Skeletal muscle satellite cell (primary cell): ENCODE data around the gene CTSH.
"Not testable (repeated sequence)": the region's sequence is repeated elsewhere in the genome, so short reads cannot be mapped to it uniquely, and the experiment has no call there.

Experiments
- H3K27me3 ChIP-seq: 2 replicates; pipeline ENCODE4 v1.7.0; 2013; ENCODE audit warnings: low read length; ENCODE audit not compliant: control insufficient read depth, insufficient read depth
- H3K36me3 ChIP-seq: 2 replicates; pipeline ENCODE4 v1.7.0; 2013; ENCODE audit warnings: mild to moderate bottlenecking, control low read depth, low read length; ENCODE audit not compliant: insufficient read depth
- H3K4me1 ChIP-seq: 2 replicates; pipeline ENCODE4 v1.7.0; 2013; ENCODE audit warnings: low read length; ENCODE audit not compliant: control insufficient read depth, insufficient read depth
- H3K4me2 ChIP-seq: 2 replicates; pipeline ENCODE4 v1.7.0; 2013; ENCODE audit warnings: mild to moderate bottlenecking, low read length
- H3K4me3 ChIP-seq: 2 replicates; pipeline ENCODE4 v1.7.0; 2013; ENCODE audit warnings: low read length
- H3K9ac ChIP-seq: 2 replicates; pipeline ENCODE4 v1.7.0; 2013; ENCODE audit warnings: mild to moderate bottlenecking, low read depth, low read length, moderate library complexity
- H3K9me3 ChIP-seq: replicated peaks from 2 replicates; pipeline ENCODE4 v1.7.0; 2013; ENCODE audit warnings: mild to moderate bottlenecking, control low read depth, low read length

CTSH gene

DNA sequence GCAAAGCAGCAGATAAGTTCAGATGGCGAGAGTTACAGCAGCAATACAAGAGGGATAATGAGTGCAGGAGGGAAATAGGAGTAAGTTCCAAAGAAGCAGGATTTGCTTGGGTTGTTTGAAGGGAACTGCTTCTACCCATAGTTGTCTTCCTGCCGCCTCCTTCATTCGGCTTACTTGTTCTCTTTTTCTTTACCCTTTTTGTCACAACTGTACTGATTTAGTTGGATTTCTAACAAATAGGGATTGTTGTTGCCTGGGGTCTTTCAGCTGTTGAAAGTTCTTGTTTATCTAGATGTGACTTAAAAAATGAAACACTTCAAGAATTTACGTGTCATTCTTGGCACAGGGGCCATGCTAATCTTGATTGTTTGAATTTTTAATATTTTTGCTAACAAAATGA lies 46.3 kb downstream of the CTSH start:
- no peaks in the 10 kb centered on the region for H3K27me3 ChIP-seq
- H3K4me2 ChIP-seq: no peak overlapping the region
- H3K36me3 ChIP-seq: peaks cover 92% of the 10 kb centered on the region
- H3K4me3 ChIP-seq: no peak overlapping the region
- peaks cover 16% of the 10 kb centered on the region for H3K4me1 ChIP-seq
- no peak overlapping the region for H3K9ac ChIP-seq
- no peaks in the 10 kb centered on the region for H3K9me3 ChIP-seq

DNA sequence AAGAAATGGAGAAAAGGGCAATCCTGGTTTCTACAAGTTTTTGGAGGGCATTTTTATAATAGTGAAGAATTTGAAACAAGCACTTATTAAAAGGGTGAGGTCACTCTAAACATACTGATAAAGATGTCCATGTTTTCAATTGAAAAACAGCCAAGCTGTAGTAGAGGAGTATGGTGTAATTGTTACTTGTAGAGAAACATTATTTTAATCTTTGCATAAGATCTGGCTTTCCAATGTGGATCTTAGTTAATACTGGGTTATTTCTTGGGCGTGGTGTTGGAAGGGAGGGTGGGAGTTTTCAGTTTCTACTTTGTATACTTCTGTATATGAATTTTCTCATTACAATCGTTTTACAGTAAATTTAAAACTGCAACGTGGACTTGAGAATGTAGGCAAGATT lies 49.4 kb downstream of the CTSH start:
- no peak overlapping the region for H3K4me3 ChIP-seq
- H3K9ac ChIP-seq: no peak overlapping the region
- H3K36me3 ChIP-seq: peaks cover 93% of the 10 kb centered on the region
- H3K27me3 ChIP-seq: no peaks in the 10 kb centered on the region
- no peaks in the 10 kb centered on the region for H3K9me3 ChIP-seq
- no peaks in the 10 kb centered on the region for H3K4me1 ChIP-seq
- H3K4me2 ChIP-seq: no peak overlapping the region

DNA sequence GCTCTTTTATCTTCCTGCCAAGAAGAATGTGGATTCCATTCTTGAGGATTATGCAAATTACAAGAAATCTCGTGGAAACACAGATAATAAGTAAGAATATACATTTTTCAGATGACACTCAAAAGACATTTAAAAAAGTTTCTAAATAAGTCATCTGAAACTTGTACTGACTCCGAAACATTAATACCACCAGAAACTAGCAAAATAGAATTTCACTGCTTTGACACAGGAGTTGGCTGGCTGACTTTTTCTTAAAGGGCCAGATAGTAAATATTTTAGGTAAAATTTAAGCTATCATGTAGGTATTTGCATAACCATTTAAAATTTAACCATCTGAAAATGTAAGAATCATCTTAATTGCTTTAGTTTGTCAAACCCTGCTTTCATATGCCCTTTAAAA lies 51.3 kb downstream of the CTSH start:
- Histone ChIP-seq H3K9ac (no peak overlapping the region), H3K9me3 (no peaks in the 10 kb centered on the region), H3K4me1 (no peaks in the 10 kb centered on the region), H3K36me3 (peaks cover 95% of the 10 kb centered on the region), H3K27me3 (no peaks in the 10 kb centered on the region), H3K4me2 (no peak overlapping the region), H3K4me3 (no peak overlapping the region)

DNA sequence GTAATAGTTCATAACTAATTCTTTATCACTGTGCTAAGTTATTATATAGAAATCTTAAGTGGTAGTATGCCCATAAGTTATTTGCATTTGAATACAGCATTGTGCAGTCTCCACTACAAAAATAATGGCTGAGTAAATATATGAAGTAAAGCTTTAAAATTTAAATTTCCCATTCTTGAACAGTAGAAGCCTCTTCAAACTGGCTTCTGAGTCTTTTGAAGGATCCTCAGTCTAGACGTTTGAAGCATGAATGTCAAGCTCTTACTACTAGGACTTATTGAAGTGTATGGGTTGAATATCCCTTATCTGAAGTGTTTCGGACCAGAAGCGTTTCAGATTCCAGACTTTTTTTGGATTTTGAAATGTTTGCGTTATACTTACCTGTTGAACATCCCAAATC lies 55.8 kb downstream of the CTSH start:
- Histone ChIP-seq H3K9me3 (no peaks in the 10 kb centered on the region), H3K27me3 (no peaks in the 10 kb centered on the region), H3K36me3 (peaks cover 92% of the 10 kb centered on the region), H3K4me2 (no peak overlapping the region), H3K4me1 (no peaks in the 10 kb centered on the region), H3K9ac (no peak overlapping the region), H3K4me3 (no peak overlapping the region)

DNA sequence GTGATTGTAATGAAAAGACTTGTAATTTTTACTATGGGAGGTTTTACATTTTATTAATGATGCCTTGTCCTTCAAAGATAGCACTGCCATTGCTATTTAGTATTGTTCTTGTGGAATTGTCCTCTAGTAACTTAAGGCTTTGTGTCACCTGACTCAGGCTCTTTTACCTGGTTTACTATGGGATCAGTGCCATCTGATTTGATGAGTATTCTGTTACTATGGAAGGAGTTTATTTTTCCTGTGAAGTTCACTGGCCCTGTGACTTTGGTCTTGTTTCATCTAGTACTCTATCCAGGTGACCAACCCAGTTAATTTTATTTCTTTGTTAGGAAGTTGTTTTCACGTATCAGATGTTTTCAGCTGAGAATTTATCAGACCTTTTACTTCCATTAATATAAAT lies 63.2 kb downstream of the CTSH start:
- Histone ChIP-seq H3K9ac (no peak overlapping the region), H3K36me3 (peaks cover 51% of the 10 kb centered on the region), H3K4me1 (peaks cover 43% of the 10 kb centered on the region), H3K9me3 (no peaks in the 10 kb centered on the region), H3K4me3 (no peak overlapping the region), H3K27me3 (no peaks in the 10 kb centered on the region), H3K4me2 (no peak overlapping the region)

DNA sequence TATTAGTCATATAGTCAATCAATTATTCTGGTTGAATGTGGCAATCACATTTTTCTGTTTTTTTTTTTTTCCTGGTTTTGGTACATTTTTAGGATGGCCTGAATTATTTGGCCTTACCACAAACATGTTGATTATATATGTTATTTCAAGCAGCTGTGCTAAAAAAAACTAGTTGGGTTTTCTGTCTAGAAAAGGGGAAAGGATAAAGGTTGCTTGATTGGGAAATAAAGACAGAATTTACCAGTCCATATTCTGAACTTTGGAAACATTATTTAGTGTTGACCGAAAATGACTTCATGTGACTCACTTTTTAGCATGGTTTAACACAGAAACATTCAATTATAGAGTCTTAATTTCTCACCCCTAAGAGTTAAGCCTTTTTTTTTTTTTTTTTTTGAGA lies 64.0 kb downstream of the CTSH start:
- Histone ChIP-seq H3K4me1 (peaks cover 50% of the 10 kb centered on the region), H3K36me3 (peaks cover 44% of the 10 kb centered on the region), H3K9me3 (no peaks in the 10 kb centered on the region)

DNA sequence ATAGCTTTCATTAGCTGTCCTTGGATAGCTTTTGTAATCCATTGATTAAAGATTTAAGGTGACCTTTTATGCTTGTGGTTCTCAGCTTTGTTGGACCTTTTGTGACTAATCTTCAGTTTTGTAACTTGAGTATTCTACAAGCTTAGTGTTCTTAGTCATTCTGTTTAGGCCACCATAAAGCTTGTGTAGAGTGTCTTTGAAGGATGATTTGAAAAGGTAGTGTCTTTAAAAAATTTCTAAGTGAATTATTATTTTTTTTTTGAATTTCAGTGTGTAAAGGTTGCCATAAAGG lies 64.7 kb downstream of the CTSH start:
- Histone ChIP-seq H3K4me3 (no peak overlapping the region), H3K9me3 (no peaks in the 10 kb centered on the region), H3K4me2 (peak overlapping the region; percentile 31), H3K36me3 (peaks cover 37% of the 10 kb centered on the region), H3K27me3 (no peaks in the 10 kb centered on the region), H3K4me1 (peaks cover 53% of the 10 kb centered on the region), H3K9ac (no peak overlapping the region)

More for the DNA sequence above, 64.0 kb downstream of the CTSH start:
- Histone ChIP-seq H3K27me3 (no peaks in the 10 kb centered on the region), H3K4me3 (no peak overlapping the region), H3K9ac (no peak overlapping the region), H3K4me2 (no peak overlapping the region)

DNA sequence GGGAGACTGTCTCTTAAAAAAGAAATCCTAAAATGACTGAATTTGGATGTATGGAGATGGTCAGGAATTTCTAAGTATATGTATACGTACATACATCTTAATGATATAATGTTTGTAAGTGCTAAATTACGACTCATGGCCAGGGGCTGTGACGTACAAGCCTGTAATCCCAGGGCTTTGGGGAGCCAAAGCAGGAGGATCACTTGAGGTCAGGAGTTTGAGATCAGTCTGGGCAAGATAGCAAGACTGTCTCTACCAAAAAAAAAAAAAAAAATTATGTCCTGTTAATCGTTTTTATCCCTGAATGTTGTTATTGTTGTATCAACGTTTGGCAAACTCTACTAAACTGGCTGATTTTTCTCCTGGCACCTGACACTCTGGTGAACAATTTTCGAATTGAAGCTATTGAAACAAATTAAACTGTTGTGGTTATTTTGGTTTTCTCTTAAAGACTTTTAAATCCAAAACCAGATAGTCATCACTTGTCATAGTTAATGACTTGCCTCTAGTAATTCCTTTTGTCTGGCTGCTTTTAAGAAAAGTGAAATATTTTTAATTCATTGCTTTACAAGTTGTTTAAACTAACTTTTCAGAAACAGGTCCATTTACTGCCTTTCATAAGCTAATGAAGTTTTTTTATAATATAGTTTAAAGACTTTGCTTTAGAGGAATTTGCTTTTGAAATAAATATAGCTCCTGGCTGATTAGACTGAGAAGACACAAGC lies 65.2 kb downstream of the CTSH start:
- Histone ChIP-seq H3K4me3 (no peak overlapping the region), H3K36me3 (peaks cover 32% of the 10 kb centered on the region), H3K4me1 (peaks cover 57% of the 10 kb centered on the region)

DNA sequence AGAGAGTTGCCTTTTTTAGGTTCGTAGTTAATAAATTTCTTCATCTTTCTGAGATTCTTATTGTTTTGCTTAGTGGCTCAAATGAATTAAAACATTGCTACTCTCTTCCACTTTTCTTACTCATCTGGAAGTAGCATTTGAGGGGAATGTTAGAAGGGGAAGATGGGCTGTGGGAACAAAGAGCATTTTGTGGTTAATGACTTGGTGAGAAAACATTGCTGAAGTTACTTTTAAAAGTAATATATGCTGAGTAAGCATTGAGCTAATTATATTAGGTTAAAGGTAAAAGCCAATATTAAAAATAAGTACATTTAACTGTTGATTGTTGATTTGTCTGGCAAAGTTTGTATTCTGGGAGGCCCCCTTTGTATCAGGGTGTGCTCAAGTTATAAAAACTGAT lies 66.5 kb downstream of the CTSH start:
- Histone ChIP-seq H3K9me3 (no peaks in the 10 kb centered on the region), H3K4me3 (peak overlapping the region; percentile 12), H3K4me1 (peaks cover 57% of the 10 kb centered on the region), H3K36me3 (peaks cover 25% of the 10 kb centered on the region), H3K4me2 (peak overlapping the region; percentile 45), H3K27me3 (no peaks in the 10 kb centered on the region), H3K9ac (peak overlapping the region; percentile 3)

More for the DNA sequence above, 65.2 kb downstream of the CTSH start:
- Histone ChIP-seq H3K9me3 (no peaks in the 10 kb centered on the region), H3K4me2 (peak overlapping the region; percentile 31), H3K9ac (no peak overlapping the region), H3K27me3 (no peaks in the 10 kb centered on the region)

DNA sequence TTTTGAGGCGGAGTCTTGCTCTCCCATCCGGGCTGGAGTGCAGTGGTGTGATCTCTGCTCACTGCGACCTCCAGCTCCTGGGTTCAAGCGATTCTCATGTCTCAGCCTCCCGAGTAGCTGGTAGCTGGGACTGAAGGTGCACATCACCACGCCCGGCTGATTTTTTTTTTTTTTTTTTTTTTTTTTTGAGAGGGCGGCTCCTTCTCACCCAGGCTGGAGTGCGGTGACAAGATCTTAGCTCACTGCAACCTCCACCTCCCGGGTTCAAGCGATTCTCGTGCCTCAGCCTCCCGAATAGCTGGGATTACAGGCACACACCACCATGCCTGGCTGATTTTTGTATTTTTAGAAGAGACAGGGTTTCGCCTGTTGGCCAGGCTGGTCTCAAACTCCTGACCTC lies 67.9 kb downstream of the CTSH start:
- H3K4me2 ChIP-seq: peak overlapping the region; percentile 97
- peaks cover 61% of the 10 kb centered on the region for H3K4me1 ChIP-seq
- not testable (repeated sequence) for H3K27me3 ChIP-seq, H3K4me3 ChIP-seq, H3K9me3 ChIP-seq, H3K9ac ChIP-seq
- H3K36me3 ChIP-seq: peaks cover 17% of the 10 kb centered on the region

DNA sequence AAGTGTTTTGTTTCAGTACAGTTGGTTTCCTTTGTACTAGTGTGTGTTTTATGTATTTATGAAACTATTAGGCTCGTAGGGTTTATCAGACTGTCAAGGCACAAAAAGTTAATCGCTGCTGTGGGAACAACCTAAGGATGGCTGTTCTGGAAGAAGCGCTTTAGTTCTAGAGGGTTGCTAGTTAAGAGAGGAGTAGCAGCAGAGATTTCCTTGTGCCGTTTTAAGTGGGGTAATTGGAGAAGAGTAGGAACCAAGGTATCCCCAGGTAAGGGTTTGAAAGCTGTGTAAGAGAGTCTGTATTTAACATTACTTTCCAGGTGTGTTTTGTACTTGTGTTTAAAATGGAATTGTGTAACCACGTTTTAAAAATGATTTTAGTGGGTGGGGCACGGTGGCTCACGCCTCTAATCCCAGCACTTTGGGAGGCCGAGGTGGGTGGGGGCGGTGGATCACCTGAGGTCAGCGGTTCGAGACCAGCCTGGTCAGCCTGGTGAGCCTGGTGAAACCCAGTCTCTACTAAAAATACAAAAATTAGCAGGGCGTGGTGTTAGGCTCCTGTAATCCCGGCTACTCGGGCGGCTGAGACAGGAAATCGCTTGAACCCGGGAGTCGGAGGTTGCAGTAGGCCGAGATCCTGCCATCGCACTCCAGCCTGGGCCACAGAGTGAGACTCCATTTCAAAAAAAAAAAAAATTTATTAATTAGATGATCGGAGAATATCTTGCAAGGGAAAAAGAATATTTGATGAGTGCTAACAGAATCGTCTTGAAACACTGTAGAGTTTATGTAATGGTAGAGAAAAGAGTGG lies 69.5 kb downstream of the CTSH start:
- peak overlapping the region; percentile 100 for H3K9ac ChIP-seq
- no peaks in the 10 kb centered on the region for H3K27me3 ChIP-seq
- H3K4me3 ChIP-seq: peak overlapping the region; percentile 97
- peaks cover 3% of the 10 kb centered on the region for H3K36me3 ChIP-seq
- peaks cover 51% of the 10 kb centered on the region for H3K4me1 ChIP-seq
- H3K9me3 ChIP-seq: no peaks in the 10 kb centered on the region
- H3K4me2 ChIP-seq: peak overlapping the region; percentile 97
